GM18873 (cell line): ENCODE data around the gene ZFYVE28.

Experiments
- ATAC-seq: cut with Tn5 transposase; IDR thresholded peaks from one replicate; pipeline ENCODE4 v1.9.1; 2021; ENCODE audit warnings: mild to moderate bottlenecking, moderate library complexity, moderate number of reproducible peaks; ENCODE audit not compliant: unreplicated experiment, low FRiP score

ZFYVE28 gene

GRCh38 chr4:2313366-2313765, 105.1 kb downstream of the ZFYVE28 start:
- no peak for ATAC-seq

DNA sequence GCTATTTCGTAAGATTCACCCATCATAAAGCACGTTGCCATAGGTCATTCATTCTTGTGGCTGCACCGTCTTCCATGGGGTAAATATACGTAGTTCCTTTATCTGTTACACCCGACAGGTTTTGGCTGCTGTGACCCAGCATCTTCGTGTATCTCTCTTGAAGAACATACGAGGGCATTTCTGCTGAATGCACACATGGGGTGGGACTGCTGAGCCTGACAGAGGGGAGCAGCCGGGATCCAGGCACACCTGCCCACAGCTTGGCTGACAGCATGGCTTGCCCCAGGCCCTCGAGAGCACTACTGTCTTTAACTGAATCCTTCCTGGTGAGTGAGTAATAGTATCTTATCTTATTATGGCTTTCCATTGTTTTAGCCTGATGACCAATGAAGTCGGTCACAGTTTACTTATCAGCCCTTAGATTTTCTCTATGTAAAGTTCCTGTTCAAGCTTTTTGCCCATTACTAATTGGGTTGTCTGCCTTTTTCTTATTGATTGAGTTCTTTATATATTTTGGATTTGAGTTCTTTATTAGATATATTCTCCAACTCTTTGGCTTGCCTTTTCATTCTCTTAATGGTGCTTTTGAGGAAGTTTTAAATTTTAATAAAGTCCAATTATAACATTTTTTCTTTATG, 111.6 kb downstream of the ZFYVE28 start:
- no peak for ATAC-seq

DNA sequence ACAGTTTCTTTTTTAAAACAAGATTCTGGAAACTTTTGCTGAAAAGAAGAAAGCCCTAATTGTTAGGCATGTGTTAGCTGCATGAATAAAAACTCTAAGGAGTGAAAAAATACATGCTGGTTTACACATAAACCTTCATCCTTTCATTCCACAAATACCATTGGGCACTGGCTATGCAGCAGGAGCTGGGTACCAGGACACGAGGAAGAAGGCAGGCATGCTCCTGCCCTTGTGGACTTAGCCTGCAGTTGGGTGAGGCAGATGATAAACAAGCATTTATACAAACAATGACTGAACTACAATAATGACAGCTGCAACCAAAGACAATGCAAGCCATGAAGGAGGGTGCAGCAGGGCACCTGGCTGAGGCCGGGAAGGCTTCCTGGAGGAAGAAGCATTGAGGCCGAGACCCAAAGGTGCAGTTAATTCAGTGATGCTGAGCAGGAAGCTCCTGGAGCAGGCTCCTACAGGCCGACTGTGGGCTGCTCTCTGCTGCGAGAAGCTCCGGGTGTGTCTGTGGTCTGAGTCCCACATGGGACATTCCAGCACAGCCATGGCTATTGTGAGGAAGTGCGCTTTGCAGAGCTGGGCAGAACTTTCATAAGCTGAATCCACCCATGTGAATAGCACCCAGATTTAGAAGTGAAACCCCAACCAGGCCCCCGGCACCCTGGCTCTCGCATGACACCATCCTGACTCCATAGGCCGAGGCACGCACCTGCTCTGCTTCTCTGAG, 112.5 kb downstream of the ZFYVE28 start:
- no peak for ATAC-seq

DNA sequence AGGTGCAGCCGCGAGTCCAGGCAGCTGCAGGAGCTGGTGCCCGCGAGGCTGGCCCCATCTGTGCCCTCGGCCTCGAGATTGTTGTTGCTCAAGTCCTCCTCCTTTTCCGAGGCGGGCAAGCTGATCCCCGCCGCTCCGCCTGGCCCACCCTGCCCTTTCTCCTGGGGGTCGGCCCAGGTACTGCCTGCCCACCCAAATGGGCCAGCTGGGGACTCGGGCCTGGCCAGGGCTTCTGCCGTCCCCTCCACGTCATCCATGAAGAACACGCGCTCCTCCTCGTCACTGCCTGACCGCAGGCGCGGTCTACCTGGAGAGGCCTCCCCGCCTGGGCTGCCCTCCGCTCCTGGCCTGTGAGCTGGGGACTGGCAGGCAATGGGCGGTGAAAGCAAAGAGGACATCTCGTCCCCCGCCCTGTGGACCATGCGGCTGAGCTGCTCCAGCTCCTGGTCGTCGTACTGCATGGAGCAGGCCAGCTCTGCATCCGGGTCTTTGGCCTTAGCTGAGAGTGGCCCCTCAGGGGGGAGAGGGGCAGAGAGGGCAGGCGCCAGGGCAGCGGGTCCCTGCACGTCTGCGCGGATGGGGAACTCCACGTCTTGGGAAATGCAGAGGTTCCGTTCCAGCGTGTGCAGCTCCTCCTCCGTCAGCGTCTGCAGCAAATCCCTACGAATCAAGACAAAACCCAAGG, 113.4 kb downstream of the ZFYVE28 start:
- ATAC-seq = no peak

GRCh38 chr4:2304321-2304876, 114.0 kb downstream of the ZFYVE28 start:
- ATAC-seq = no peak

GRCh38 chr4:2303686-2304320, 114.6 kb downstream of the ZFYVE28 start:
- ATAC-seq = no peak

DNA sequence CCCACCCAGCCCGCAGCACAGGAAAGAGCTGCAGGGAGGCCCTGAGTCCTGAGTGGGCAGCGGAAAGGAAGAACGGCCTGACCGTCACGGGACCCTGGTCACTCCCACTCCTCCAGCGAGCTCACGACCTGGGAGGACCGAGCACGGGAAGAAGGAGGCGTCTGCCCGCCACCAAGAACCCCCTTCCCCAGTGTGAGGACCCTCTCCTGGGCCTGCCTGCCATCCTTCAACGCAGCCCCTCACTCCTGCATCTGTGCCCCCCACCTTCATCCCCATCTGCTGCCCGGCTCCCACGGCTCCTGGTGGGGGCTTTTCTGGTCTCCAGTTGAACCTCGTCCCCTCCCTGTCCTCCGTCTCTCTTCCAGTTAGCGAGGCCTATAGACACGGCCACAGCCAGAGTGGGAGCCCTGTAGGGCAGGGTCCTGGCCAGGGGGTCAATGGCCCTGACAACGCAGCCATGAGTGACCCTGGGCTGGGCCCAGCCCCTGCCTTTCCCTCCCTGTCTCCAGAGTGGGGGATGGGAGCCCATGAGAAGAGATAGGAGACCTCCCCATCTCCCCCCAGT, 115.2 kb downstream of the ZFYVE28 start:
- ATAC-seq = no peak

DNA sequence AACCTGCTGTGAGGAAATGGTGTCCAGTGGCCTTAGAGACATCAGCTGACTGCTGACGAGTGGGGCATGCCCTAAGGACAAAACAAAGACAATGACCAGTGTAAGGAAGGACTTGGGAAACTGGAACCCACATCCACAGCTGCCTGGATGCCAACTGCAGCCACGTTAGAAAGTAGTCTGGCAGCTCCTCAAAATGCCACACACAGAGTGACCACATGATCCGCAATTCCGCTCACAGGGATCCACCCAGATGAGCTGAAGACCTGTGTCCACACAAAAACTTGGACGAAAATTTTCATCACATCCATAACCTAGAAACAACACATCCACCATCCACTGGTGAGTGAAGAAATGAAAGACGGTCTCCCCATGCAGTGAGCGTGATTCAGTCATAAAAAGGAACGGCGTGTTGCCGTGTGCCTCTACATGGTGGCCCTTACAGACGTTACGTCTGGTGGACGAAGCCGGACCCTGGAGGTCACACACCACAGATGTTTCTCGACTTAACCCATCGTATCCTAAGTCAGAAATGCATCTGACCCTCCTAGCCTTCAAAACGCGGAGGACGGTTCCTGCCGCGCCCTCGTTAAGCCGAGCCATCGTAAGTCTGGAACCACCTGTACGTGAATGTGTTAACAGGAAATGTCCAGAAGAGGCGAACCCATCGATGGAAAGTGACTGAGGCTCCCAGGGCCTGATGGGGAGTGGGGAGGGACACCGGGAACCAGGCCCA, 115.9 kb downstream of the ZFYVE28 start:
- ATAC-seq = no peak

GRCh38 chr4:2301806-2302205, 116.6 kb downstream of the ZFYVE28 start:
- no peak for ATAC-seq

DNA sequence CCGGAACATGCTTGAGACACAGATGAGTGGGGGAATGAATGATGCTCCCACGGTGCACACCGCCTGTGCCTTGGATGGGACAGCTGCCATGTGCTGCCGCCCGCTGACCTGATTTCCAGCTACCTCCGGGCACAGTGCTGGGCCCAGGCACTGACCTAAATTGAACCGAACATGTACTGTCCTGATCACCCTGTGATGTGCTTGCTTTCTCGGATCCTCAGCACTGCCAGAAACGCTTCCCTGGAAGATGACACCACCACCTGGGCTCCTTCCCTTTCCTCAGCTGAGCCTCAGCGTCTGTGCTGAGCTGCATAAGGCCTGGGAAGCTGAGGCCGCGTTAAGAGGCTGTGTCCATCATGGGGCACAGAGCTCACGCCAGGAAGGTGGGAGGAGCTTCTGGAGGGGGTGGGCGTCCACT, 117.2 kb downstream of the ZFYVE28 start:
- no peak for ATAC-seq

GRCh38 chr4:2300431-2301224, 117.8 kb downstream of the ZFYVE28 start:
- no peak for ATAC-seq

- no peak for ATAC-seq
Observed at GRCh38 chr4:2299794-2300193, 118.7 kb downstream of the ZFYVE28 start.

GRCh38 chr4:2298532-2298991, 119.9 kb downstream of the ZFYVE28 start:
- no peak for ATAC-seq

DNA sequence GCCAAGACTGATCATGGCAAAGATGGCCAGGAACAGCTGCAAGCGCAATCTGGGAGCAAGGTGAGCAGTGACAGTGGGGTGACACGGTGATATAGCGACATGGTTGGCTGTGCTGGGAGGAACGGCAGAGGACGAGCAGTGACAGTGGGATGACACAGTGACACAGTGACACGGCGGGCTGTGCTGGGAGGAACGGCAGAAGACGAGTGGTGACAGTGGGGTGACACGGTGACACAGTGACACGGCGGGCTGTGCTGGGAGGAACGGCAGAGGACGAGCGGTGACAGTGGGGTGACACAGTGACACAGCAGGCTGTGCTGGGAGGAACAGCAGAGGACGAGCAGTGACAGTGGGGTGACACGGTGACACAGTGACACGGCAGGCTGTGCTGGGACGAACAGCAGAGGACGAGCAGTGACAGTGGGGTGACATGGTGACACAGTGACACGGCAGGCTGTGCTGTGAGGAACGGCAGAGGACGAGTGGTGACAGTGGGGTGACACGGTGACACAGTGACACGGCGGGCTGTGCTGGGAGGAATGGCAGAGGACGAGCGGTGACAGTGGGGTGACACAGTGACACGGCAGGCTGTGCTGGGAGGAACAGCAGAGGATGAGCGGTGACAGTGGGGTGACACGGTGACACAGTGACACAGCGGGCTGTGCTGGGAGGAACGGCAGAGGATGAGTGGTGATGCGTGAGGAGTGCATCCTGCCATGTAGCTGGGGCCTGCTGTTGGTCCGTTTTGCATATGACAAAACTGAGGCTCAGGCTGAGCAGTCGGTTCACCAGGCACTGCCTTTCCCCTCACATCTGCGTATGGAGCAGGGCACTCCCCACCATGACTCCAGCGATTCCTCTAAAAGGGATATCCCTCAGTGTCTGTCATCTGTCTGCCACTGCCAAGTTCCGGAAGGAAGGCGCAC, 120.6 kb downstream of the ZFYVE28 start:
- ATAC-seq = no peak

GRCh38 chr4:2296631-2297601, 121.5 kb downstream of the ZFYVE28 start:
- ATAC-seq = no peak

GRCh38 chr4:2295900-2296442, 122.5 kb downstream of the ZFYVE28 start:
- ATAC-seq = no peak
